A549 (cell line): ENCODE measurements around the gene DLX5.

Experiments
- EP300 ChIP-seq, 2 experiments: fragments of >200 bp; sonication (Bioruptor Twin); formaldehyde crosslinking; IDR thresholded peaks; 2 replicates in 1 of 2; 3 replicates in 1 of 2; pipeline ENCODE4 v1.6.1; 2016 to 2017
- JUN ChIP-seq, 2 experiments: fragments of >200 bp; sonication (Bioruptor Twin); formaldehyde crosslinking; IDR thresholded peaks; 2 replicates in 1 of 2; 3 replicates in 1 of 2; pipeline ENCODE4 v1.6.1; 2016 to 2017
- PHF8 ChIP-seq: fragments of 200-600 bp; sonication (generic); IDR thresholded peaks from 2 replicates; pipeline ENCODE4 v1.6.1; 2016; ENCODE audit warnings: low read depth, mild to moderate bottlenecking, antibody characterized with exemption, moderate library complexity, borderline replicate concordance
- POLR2A ChIP-seq: IDR thresholded peaks from 2 replicates; pipeline ENCODE4 v1.6.1; 2012; ENCODE audit warnings: mild to moderate bottlenecking, low read length
- REST ChIP-seq: fragments of 200-600 bp; sonication (generic); IDR thresholded peaks from 2 replicates; pipeline ENCODE4 v1.6.1; 2016; ENCODE audit warnings: antibody characterized with exemption, mild to moderate bottlenecking, moderate library complexity
- SMC3 ChIP-seq: fragments of >200 bp; sonication (Bioruptor Twin); formaldehyde crosslinking; IDR thresholded peaks from 3 replicates; pipeline ENCODE4 v1.6.1; 2018; ENCODE audit warnings: inconsistent platforms
- SREBF2 ChIP-seq: fragments of 450-650 bp; IDR thresholded peaks from 2 replicates; pipeline ENCODE4 v1.6.1; 2014; ENCODE audit warnings: mild to moderate bottlenecking, moderate library complexity
- TF ChIP-seq, protein P1 (sequence below): fragments of >200 bp; sonication (Bioruptor Twin); formaldehyde crosslinking; IDR thresholded peaks from 3 replicates; pipeline ENCODE4 v1.5.1; 2016
- TF ChIP-seq, protein P2 (sequence below): fragments of 450-650 bp; IDR thresholded peaks from 2 replicates; pipeline ENCODE4 v1.6.1; 2014; ENCODE audit warnings: antibody characterized with exemption
- TF ChIP-seq, protein P3 (sequence below): fragments of >200 bp; sonication (Bioruptor Twin); formaldehyde crosslinking; IDR thresholded peaks from 3 replicates; pipeline ENCODE4 v1.6.1; 2016

DNA sequence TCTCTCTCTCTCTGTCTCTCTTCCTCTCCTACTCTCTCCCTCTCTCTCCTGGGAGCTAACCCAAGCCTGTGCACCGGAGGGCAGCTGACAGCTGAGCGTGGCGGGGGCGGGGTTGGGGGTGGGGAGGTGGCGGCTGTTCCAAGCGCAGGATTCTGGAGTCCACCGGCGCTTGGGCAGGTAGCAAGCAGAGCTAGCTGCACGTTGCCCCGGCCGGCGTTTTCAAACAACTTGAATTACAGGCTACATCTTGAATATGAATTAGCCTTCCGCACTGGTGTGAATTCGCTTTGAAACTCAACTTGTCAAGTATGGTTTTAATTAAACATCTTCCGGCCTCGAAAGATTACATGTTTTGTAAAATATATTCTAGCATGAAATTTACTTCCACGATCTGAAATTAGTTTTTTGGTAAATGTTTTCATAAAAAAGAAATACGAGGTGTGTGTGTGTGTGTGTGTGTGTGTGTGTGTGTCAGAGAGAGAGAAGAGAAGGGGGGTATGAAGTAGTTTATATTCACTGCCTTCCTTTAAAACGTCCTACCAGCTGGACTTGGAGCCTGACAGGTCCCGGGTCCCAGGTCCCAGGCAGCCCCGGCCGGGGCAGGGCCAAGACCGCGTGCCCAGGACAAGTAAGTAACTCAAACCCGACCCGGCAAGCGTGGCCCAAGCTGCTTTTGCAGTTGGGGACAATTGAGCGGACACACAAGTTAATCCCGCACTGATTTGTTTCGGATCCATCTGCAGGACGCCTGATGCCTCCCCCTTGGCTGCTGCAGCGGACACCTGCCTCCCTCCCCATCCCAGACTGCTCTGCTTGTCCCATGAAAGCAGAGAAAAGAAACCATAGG lies 28.3 kb downstream of the DLX5 start:
- TF ChIP-seq POLR2A (no peak), REST (no peak), SMC3 (no peak), SREBF2 (no peak), PHF8 (no peak), EP300 (IDR thresholded peaks at IDR 0.05) (no peak), JUN (IDR thresholded peaks at IDR 0.05) (no peak)
- TF ChIP-seq, protein P1, sequence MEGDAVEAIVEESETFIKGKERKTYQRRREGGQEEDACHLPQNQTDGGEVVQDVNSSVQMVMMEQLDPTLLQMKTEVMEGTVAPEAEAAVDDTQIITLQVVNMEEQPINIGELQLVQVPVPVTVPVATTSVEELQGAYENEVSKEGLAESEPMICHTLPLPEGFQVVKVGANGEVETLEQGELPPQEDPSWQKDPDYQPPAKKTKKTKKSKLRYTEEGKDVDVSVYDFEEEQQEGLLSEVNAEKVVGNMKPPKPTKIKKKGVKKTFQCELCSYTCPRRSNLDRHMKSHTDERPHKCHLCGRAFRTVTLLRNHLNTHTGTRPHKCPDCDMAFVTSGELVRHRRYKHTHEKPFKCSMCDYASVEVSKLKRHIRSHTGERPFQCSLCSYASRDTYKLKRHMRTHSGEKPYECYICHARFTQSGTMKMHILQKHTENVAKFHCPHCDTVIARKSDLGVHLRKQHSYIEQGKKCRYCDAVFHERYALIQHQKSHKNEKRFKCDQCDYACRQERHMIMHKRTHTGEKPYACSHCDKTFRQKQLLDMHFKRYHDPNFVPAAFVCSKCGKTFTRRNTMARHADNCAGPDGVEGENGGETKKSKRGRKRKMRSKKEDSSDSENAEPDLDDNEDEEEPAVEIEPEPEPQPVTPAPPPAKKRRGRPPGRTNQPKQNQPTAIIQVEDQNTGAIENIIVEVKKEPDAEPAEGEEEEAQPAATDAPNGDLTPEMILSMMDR, result no peak
- TF ChIP-seq, protein P2, sequence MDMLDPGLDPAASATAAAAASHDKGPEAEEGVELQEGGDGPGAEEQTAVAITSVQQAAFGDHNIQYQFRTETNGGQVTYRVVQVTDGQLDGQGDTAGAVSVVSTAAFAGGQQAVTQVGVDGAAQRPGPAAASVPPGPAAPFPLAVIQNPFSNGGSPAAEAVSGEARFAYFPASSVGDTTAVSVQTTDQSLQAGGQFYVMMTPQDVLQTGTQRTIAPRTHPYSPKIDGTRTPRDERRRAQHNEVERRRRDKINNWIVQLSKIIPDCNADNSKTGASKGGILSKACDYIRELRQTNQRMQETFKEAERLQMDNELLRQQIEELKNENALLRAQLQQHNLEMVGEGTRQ, result no peak
- TF ChIP-seq, protein P3, sequence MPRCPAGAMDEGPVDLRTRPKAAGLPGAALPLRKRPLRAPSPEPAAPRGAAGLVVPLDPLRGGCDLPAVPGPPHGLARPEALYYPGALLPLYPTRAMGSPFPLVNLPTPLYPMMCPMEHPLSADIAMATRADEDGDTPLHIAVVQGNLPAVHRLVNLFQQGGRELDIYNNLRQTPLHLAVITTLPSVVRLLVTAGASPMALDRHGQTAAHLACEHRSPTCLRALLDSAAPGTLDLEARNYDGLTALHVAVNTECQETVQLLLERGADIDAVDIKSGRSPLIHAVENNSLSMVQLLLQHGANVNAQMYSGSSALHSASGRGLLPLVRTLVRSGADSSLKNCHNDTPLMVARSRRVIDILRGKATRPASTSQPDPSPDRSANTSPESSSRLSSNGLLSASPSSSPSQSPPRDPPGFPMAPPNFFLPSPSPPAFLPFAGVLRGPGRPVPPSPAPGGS, result no peak
